Measurements from ENCODE around the gene ROBO4. TPM values are rescaled to one million over a fixed set of nuclear protein-coding genes. Genes with fewer than 3 reads are reported as not detected.

ROBO4 gene
- total RNA-seq, 4 donors from 2014 or later: 5.6 to 18.1 (median 12.0) TPM

GRCh38 chr11:124880958-124881357 is 16.7 kb downstream of the ROBO4 start:
- intact Hi-C loops (cut with DNase I; ENCODE audit: low total_unique reads): no loop called here
- TF ChIP-seq CTCF (IDR thresholded peaks at IDR 0.05) (no peak), POLR2A (IDR thresholded peaks at IDR 0.05) (no peak)
- DNase-seq (ENCODE audit: low spot score in 2 of 2): peak in 1 of 2 donors; percentile 40
- no peak overlapping the region for H3K4me3 ChIP-seq (ENCODE audit: low read depth, poor library complexity, severe bottlenecking)
- 63 to 64% methylated on average over 3 of the region's 3 CpGs for WGBS, 2 donors

- WGBS, 2 donors: 76% methylated on average over 9 to 10 of the region's 10 CpGs
- no peak overlapping the region for H3K4me3 ChIP-seq (ENCODE audit: low read depth, poor library complexity, severe bottlenecking)
- TF ChIP-seq CTCF (IDR thresholded peaks at IDR 0.05) (no peak), POLR2A (IDR thresholded peaks at IDR 0.05) (no peak)
- intact Hi-C loops (cut with DNase I; ENCODE audit: low total_unique reads): no loop called here
- peak in 1 of 2 donors; percentile 87 for DNase-seq (ENCODE audit: low spot score in 2 of 2)
These were observed 17.4 kb downstream of the ROBO4 start for GRCh38 chr11:124880290-124880611.

DNA sequence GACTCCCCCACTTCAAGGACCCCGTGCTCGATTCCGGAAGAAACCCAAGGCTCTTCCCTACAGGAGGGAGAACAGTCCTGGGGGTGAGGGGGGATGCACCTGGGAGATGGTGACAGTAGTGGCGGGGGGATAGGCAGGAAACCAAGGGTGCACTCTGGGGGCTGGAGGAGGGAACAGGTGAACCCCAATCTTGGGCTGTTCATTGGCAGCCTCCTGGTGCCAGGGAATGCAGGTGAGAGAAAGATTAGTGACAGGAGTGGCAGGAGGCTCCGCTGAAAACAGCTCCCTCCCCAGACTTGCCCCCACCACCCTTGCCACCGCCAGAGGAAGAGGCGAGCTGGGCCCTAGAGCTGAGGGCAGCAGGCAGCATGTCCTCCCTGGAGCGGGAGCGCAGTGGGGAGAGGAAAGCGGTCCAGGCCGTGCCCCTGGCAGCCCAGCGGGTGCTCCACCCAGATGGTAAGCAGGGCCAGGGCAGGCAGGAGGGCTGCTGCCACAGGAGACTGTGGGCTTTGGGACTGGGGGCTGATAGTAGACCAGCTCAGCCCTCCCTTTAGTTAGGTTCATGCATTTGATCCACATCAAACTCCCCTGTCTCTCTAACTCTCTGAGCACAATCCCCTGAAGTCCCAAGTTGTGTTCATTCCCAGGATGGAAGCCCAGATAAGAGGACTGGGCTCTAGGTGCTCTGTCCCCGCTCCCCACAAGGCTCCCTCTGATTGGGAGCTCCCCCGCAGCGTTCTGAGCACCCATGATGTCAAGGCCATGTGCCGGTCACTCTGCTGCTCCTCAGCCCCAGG is 18.0 kb downstream of the ROBO4 start:
- TF ChIP-seq POLR2A (IDR thresholded peaks at IDR 0.05) (no peak), CTCF (IDR thresholded peaks at IDR 0.05) (no peak)
- intact Hi-C loops (cut with DNase I; ENCODE audit: low total_unique reads): no loop called here

GRCh38 chr11:124878759-124879492 is 18.7 kb downstream of the ROBO4 start:
- TF ChIP-seq POLR2A (IDR thresholded peaks at IDR 0.05) (no peak), CTCF (IDR thresholded peaks at IDR 0.05) (no peak)
- WGBS, 2 donors: 93 to 94% methylated on average over 11 of the region's 11 CpGs
- H3K4me3 ChIP-seq (ENCODE audit: low read depth, poor library complexity, severe bottlenecking): no peak overlapping the region
- intact Hi-C loops (cut with DNase I; ENCODE audit: low total_unique reads): no loop called here
- peak in 1 of 2 donors; percentile 79 for DNase-seq (ENCODE audit: low spot score in 2 of 2)

More for the DNA sequence above, 18.0 kb downstream of the ROBO4 start:
- peak in 1 of 2 donors; percentile 81 for DNase-seq (ENCODE audit: low spot score in 2 of 2)
- no peak overlapping the region for H3K4me3 ChIP-seq (ENCODE audit: low read depth, poor library complexity, severe bottlenecking)
- 83 to 86% methylated on average over 16 of the region's 16 CpGs for WGBS, 2 donors

DNA sequence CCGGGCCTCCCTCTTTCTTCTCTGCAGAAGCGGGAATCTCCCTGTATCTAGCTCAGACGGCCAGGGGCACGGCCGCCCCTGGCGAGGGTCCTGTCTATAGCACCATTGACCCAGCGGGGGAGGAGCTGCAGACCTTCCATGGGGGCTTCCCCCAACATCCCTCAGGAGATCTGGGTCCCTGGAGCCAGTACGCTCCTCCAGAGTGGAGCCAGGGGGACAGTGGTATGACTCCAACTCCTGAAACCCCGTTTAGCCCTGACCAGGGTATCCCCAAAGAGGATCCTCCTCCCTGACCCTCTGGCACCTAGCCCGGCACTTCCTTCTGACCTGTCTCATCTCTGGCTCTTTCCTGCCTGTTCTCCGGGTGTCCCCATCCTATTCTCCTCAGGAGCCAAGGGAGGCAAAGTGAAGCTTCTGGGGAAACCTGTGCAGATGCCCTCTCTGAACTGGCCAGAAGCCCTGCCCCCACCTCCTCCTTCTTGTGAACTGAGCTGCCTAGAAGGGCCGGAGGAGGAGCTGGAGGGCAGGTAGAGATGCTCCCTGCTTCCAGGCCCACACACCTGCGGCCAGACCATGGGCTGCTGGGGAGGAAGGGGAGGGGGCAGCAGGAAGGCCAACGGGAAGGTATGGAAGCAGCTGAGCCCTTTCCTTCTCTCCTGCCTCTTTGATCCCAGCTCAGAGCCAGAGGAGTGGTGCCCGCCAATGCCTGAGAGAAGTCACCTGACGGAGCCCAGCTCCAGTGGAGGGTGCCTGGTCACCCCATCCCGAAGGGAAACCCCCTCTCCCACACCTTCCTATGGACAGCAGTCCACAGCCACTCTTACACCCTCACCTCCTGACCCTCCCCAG is 19.5 kb downstream of the ROBO4 start:
- WGBS, 2 donors: 58 to 71% methylated on average over 17 of the region's 17 CpGs
- intact Hi-C loops (cut with DNase I; ENCODE audit: low total_unique reads): no loop called here
- H3K4me3 ChIP-seq (ENCODE audit: low read depth, poor library complexity, severe bottlenecking): no peak overlapping the region
- TF ChIP-seq POLR2A (IDR thresholded peaks at IDR 0.05) (no peak), CTCF (IDR thresholded peaks at IDR 0.05) (no peak)
- DNase-seq (ENCODE audit: low spot score in 2 of 2): peak in 1 of 2 donors; percentile 84

All from lower leg skin (tissue), 4 donors.